ENCODE results near the gene BBS9.
A peak's percentile ranks its signal among the peaks of the same experiment; 100 is the strongest.
"Not testable (repeated sequence)": the region's sequence is repeated elsewhere in the genome, so short reads cannot be mapped to it uniquely, and the experiment has no call there.

The BBS9 gene

GRCh38 chr7:33262476-33262875 lies 133.1 kb downstream of the BBS9 start:
- Mint-ChIP-seq H3K27ac (no peak overlapping the region), H3K27me3 (no peaks in the 10 kb centered on the region), H3K9me3 (no peaks in the 10 kb centered on the region), H3K4me1 (no peaks in the 10 kb centered on the region), H3K4me3 (no peak overlapping the region)
- DNase-seq (no peak), ATAC-seq (no peak)

- H3K4me1 Mint-ChIP-seq, H3K4me3 Mint-ChIP-seq, H3K27ac Mint-ChIP-seq, H3K27me3 Mint-ChIP-seq, ATAC-seq, DNase-seq: not testable (repeated sequence)
- peaks cover 20 to 41% of the 10 kb centered on the region in 2 donors for H3K9me3 Mint-ChIP-seq
These were observed 142.5 kb downstream of the BBS9 start for GRCh38 chr7:33271839-33272371.

- Mint-ChIP-seq H3K4me3 (no peak overlapping the region), H3K9me3 (peaks cover 25 to 51% of the 10 kb centered on the region in 2 donors), H3K4me1 (no peaks in the 10 kb centered on the region), H3K27me3 (no peaks in the 10 kb centered on the region), H3K27ac (no peak overlapping the region)
- ATAC-seq (no peak), DNase-seq (no peak)
These were observed 144.0 kb downstream of the BBS9 start for GRCh38 chr7:33273356-33273755.

GRCh38 chr7:33276325-33276724 lies 147.0 kb downstream of the BBS9 start:
- H3K27ac Mint-ChIP-seq = no peak overlapping the region
- DNase-seq (no peak), ATAC-seq (no peak)
- H3K27me3 Mint-ChIP-seq = no peaks in the 10 kb centered on the region
- H3K4me3 Mint-ChIP-seq = no peak overlapping the region
- peaks cover 35 to 47% of the 10 kb centered on the region in 2 donors for H3K9me3 Mint-ChIP-seq
- no peaks in the 10 kb centered on the region for H3K4me1 Mint-ChIP-seq

- Mint-ChIP-seq H3K4me1 (no peaks in the 10 kb centered on the region), H3K27me3 (no peaks in the 10 kb centered on the region), H3K27ac (no peak overlapping the region), H3K9me3 (peaks cover 31 to 43% of the 10 kb centered on the region in 2 donors), H3K4me3 (no peak overlapping the region)
- ATAC-seq = no peak
- no peak for DNase-seq
These were observed 147.4 kb downstream of the BBS9 start for GRCh38 chr7:33276729-33277128.

GRCh38 chr7:33278095-33278494 lies 148.7 kb downstream of the BBS9 start:
- ATAC-seq = no peak
- no peaks in the 10 kb centered on the region for H3K27me3 Mint-ChIP-seq

GRCh38 chr7:33286501-33286900 lies 157.1 kb downstream of the BBS9 start:
- DNase-seq (no peak), ATAC-seq (no peak)
- peaks cover 5 to 6% of the 10 kb centered on the region in 2 donors for H3K9me3 Mint-ChIP-seq
- H3K4me3 Mint-ChIP-seq = no peak overlapping the region
- no peaks in the 10 kb centered on the region for H3K27me3 Mint-ChIP-seq
- no peaks in the 10 kb centered on the region for H3K4me1 Mint-ChIP-seq
- no peak overlapping the region for H3K27ac Mint-ChIP-seq

More at GRCh38 chr7:33278095-33278494, 148.7 kb downstream of the BBS9 start:
- H3K4me3 Mint-ChIP-seq = no peak overlapping the region
- H3K9me3 Mint-ChIP-seq = peaks cover 24 to 37% of the 10 kb centered on the region in 2 donors
- H3K4me1 Mint-ChIP-seq = no peaks in the 10 kb centered on the region
- H3K27ac Mint-ChIP-seq = no peak overlapping the region
- DNase-seq = no peak

- Mint-ChIP-seq H3K4me1 (no peaks in the 10 kb centered on the region), H3K9me3 (peaks cover 5 to 6% of the 10 kb centered on the region in 2 donors), H3K27ac (peak overlapping the region in 1 of 2 donors; percentile 19), H3K4me3 (no peak overlapping the region), H3K27me3 (no peaks in the 10 kb centered on the region)
- DNase-seq (no peak), ATAC-seq (no peak)
These were observed 158.4 kb downstream of the BBS9 start for GRCh38 chr7:33287738-33288137.

GRCh38 chr7:33298848-33299247 lies 169.5 kb downstream of the BBS9 start:
- H3K9me3 Mint-ChIP-seq = peaks cover 33 to 48% of the 10 kb centered on the region in 2 donors
- DNase-seq = no peak
- no peaks in the 10 kb centered on the region for H3K27me3 Mint-ChIP-seq
- H3K27ac Mint-ChIP-seq = no peak overlapping the region
- ATAC-seq = no peak
- no peak overlapping the region for H3K4me3 Mint-ChIP-seq
- H3K4me1 Mint-ChIP-seq = no peaks in the 10 kb centered on the region

GRCh38 chr7:33299425-33299824 lies 170.1 kb downstream of the BBS9 start:
- Mint-ChIP-seq H3K27ac (no peak overlapping the region), H3K27me3 (no peaks in the 10 kb centered on the region), H3K9me3 (peaks cover 33 to 54% of the 10 kb centered on the region in 2 donors)

GRCh38 chr7:33300131-33300530 lies 170.8 kb downstream of the BBS9 start:
- DNase-seq (no peak), ATAC-seq (no peak)
- no peak overlapping the region for H3K4me3 Mint-ChIP-seq
- H3K4me1 Mint-ChIP-seq = no peaks in the 10 kb centered on the region
- H3K27me3 Mint-ChIP-seq = no peaks in the 10 kb centered on the region
- H3K9me3 Mint-ChIP-seq = peaks cover 33 to 56% of the 10 kb centered on the region in 2 donors
- no peak overlapping the region for H3K27ac Mint-ChIP-seq

More at GRCh38 chr7:33299425-33299824, 170.1 kb downstream of the BBS9 start:
- ATAC-seq = no peak
- Mint-ChIP-seq H3K4me1 (no peaks in the 10 kb centered on the region), H3K4me3 (no peak overlapping the region)
- no peak for DNase-seq

- Mint-ChIP-seq H3K27ac (no peak overlapping the region), H3K4me1 (no peaks in the 10 kb centered on the region), H3K9me3 (peaks cover 36 to 60% of the 10 kb centered on the region in 2 donors), H3K4me3 (no peak overlapping the region), H3K27me3 (no peaks in the 10 kb centered on the region)
- no peak for DNase-seq
- no peak for ATAC-seq
These were observed 171.4 kb downstream of the BBS9 start for GRCh38 chr7:33300742-33301141.

- Mint-ChIP-seq H3K27ac (peak overlapping the region in 1 of 2 donors; percentile 74), H3K9me3 (peaks cover 39 to 63% of the 10 kb centered on the region in 2 donors)
- ATAC-seq, H3K4me1 Mint-ChIP-seq, H3K4me3 Mint-ChIP-seq, H3K27me3 Mint-ChIP-seq, DNase-seq: not testable (repeated sequence)
These were observed 174.7 kb downstream of the BBS9 start for GRCh38 chr7:33303978-33304557.

GRCh38 chr7:33307205-33307604 lies 177.8 kb downstream of the BBS9 start:
- Mint-ChIP-seq H3K27ac (no peak overlapping the region), H3K4me1 (no peaks in the 10 kb centered on the region), H3K4me3 (no peak overlapping the region)

GRCh38 chr7:33310546-33310945 lies 181.2 kb downstream of the BBS9 start:
- no peaks in the 10 kb centered on the region for H3K27me3 Mint-ChIP-seq
- ATAC-seq = no peak
- no peak overlapping the region for H3K4me3 Mint-ChIP-seq
- H3K9me3 Mint-ChIP-seq = peaks cover 10 to 42% of the 10 kb centered on the region in 2 donors
- peak overlapping the region in 1 of 2 donors; percentile 38 for H3K27ac Mint-ChIP-seq
- no peaks in the 10 kb centered on the region for H3K4me1 Mint-ChIP-seq
- DNase-seq = no peak

More at GRCh38 chr7:33307205-33307604, 177.8 kb downstream of the BBS9 start:
- DNase-seq (no peak), ATAC-seq (no peak)
- H3K9me3 Mint-ChIP-seq = peaks cover 16 to 50% of the 10 kb centered on the region in 2 donors
- no peaks in the 10 kb centered on the region for H3K27me3 Mint-ChIP-seq

GRCh38 chr7:33325754-33326484 lies 196.6 kb downstream of the BBS9 start:
- no peaks in the 10 kb centered on the region for H3K27me3 Mint-ChIP-seq
- H3K4me1 Mint-ChIP-seq = no peaks in the 10 kb centered on the region
- H3K4me3 Mint-ChIP-seq = no peak overlapping the region
- peaks cover 18 to 22% of the 10 kb centered on the region in 2 donors for H3K9me3 Mint-ChIP-seq
- DNase-seq (no peak), ATAC-seq (no peak)
- H3K27ac Mint-ChIP-seq = no peak overlapping the region

Measured in stimulated activated naive CD8-positive, alpha-beta T cell treated with anti-CD3 and anti-CD28 coated beads, Interleukin-15, amount 100 ng/mL, for 72 hours (primary cell).